HepG2 (cell line): Measurements from ENCODE around the gene CEP128. TPM values are rescaled to one million over a fixed set of nuclear protein-coding genes. Genes with fewer than 3 reads are reported as not detected.

Source experiments
- ARID5B ChIP-seq: IDR thresholded peaks from 2 replicates; pipeline ENCODE4 v1.4.0; 2020; ENCODE audit warnings: mild to moderate bottlenecking, missing genetic modification reagents
- ATF6 ChIP-seq: sonication (generic); formaldehyde crosslinking; conservative IDR thresholded peaks from 2 replicates; pipeline ENCODE4 v1.4.0; 2020; ENCODE audit warnings: missing genetic modification reagents
- ELF1 ChIP-seq: sonication (generic); formaldehyde crosslinking; IDR thresholded peaks from 2 replicates; pipeline ENCODE4 v1.4.0; 2020; ENCODE audit warnings: missing genetic modification reagents
- LBX2 ChIP-seq: sonication (generic); formaldehyde crosslinking; IDR thresholded peaks from 2 replicates; pipeline ENCODE4 v1.5.0; 2020; ENCODE audit warnings: missing genetic modification reagents, mild to moderate bottlenecking, borderline replicate concordance
- RAD51 ChIP-seq: fragments of 450-650 bp; IDR thresholded peaks from 2 replicates; pipeline ENCODE4 v1.6.1; 2016; ENCODE audit warnings: borderline replicate concordance
- SOX13 ChIP-seq, 3 experiments: fragments of 450-650 bp in 1 of 3; sonication (generic) in 1 of 3; formaldehyde crosslinking in 1 of 3; IDR thresholded peaks in 2 of 3; conservative IDR thresholded peaks in 1 of 3; 2 replicates each; pipeline versions ENCODE4 v1.5.0 to v1.6.1; 2016 to 2020; ENCODE audit warnings: antibody characterized with exemption in 1 of 3, mild to moderate bottlenecking in 1 of 3, missing compliant biosample characterization in 1 of 3, missing genetic modification reagents in 1 of 3, moderate library complexity in 1 of 3
- THAP7 ChIP-seq: sonication (generic); formaldehyde crosslinking; IDR thresholded peaks from 2 replicates; pipeline ENCODE4 v1.8.1; 2023; ENCODE audit warnings: mild to moderate bottlenecking, missing genetic modification reagents
- ZNF12 ChIP-seq: sonication (generic); formaldehyde crosslinking; IDR thresholded peaks from 2 replicates; pipeline ENCODE4 v1.5.0; 2020; ENCODE audit warnings: missing genetic modification reagents
- ZNF414 ChIP-seq: sonication (generic); formaldehyde crosslinking; IDR thresholded peaks from 2 replicates; pipeline ENCODE4 v1.5.0; 2020; ENCODE audit warnings: missing genetic modification reagents
- ZNF432 ChIP-seq: sonication (generic); formaldehyde crosslinking; IDR thresholded peaks from 2 replicates; pipeline ENCODE4 v1.5.0; 2020; ENCODE audit warnings: missing genetic modification reagents, mild to moderate bottlenecking, borderline replicate concordance
- ZNF510 ChIP-seq: sonication (generic); formaldehyde crosslinking; IDR thresholded peaks from 2 replicates; pipeline ENCODE4 v1.4.0; 2020; ENCODE audit warnings: low read depth, mild to moderate bottlenecking, missing genetic modification reagents
- ZNF574 ChIP-seq: sonication (generic); formaldehyde crosslinking; IDR thresholded peaks from 2 replicates; pipeline ENCODE4 v1.4.0; 2020; ENCODE audit warnings: missing genetic modification reagents
- ZNF761 ChIP-seq: sonication (generic); formaldehyde crosslinking; conservative IDR thresholded peaks from 2 replicates; pipeline ENCODE4 v1.4.0; 2020; ENCODE audit warnings: mild to moderate bottlenecking, missing genetic modification reagents
- ZNF781 ChIP-seq: sonication (generic); formaldehyde crosslinking; IDR thresholded peaks from 2 replicates; pipeline ENCODE4 v1.5.1; 2020; ENCODE audit warnings: borderline replicate concordance, mild to moderate bottlenecking, missing genetic modification reagents; ENCODE audit errors: not compliant biosample characterization
- ZNF790 ChIP-seq: sonication (generic); formaldehyde crosslinking; IDR thresholded peaks from 2 replicates; pipeline ENCODE4 v1.8.0; 2022; ENCODE audit warnings: missing genetic modification reagents, mild to moderate bottlenecking, borderline replicate concordance
- polyA plus RNA-seq, 8 experiments: library from polyadenylated mRNA; depleted of rRNA in 3 of 8; stranded (reverse) in 7 of 8; unstranded in 1 of 8; fragments of >200 nt; fragmentation: Illumina TruSeq in 4 of 8; extraction: Trizol in 4 of 8; gene quantifications; 2 replicates each; pipeline versions ENCODE4 v1.2.1 to v1.2.3, GENCODE V29; 2011 to 2016; ENCODE audit warnings: low read depth in 4 of 8, missing spikeins in 1 of 8, mixed read lengths in 1 of 8; ENCODE audit not compliant: insufficient read depth in 1 of 8
- total RNA-seq, 5 experiments: library from RNA; depleted of rRNA; stranded (reverse); fragments of >200 nt; fragmentation: Illumina TruSeq; extraction: Trizol; gene quantifications; 2 replicates each; pipeline ENCODE4 v1.2.3, GENCODE V29; 2016; ENCODE audit warnings: low read depth in 1 of 5

The CEP128 gene
- total and polyA plus RNA-seq, 2 of the 13 experiments (the other 11 are each of a cell fraction or from before 2014, with no cell fraction given): 1.3 to 7.5 TPM

GRCh38 chr14:80645667-80646413 lies 295.7 kb downstream of the CEP128 start (continued):
- TF ChIP-seq SOX13 (IDR thresholded peaks at IDR 0.05) (no peak), SOX13 (CRISPR knock-in tag; conservative IDR thresholded peaks at IDR 0.05 in 1 of 2, IDR thresholded peaks at IDR 0.05 in 1 of 2) (0 out of 4 replicates have a peak, but pooled peaks of 1 of the 2 experiments have one; percentile 11), ZNF761 (CRISPR knock-in tag) (no peak), ZNF781 (CRISPR knock-in tag) (no peak), ATF6 (CRISPR knock-in tag) (no peak), ZNF510 (no peak), ZNF432 (CRISPR knock-in tag) (no peak), RAD51 (no peak), ZNF790 (CRISPR knock-in tag) (no peak), ZNF574 (CRISPR knock-in tag) (no peak), LBX2 (CRISPR knock-in tag) (no peak), THAP7 (no peak), ARID5B (CRISPR knock-in tag) (peak; percentile 32), ZNF414 (CRISPR knock-in tag) (no peak), ELF1 (no peak), ZNF12 (no peak)
